Fibroblast of skin of left quadriceps (primary cell): ENCODE data around the gene TEX52.
"Not testable (repeated sequence)": the region's sequence is repeated elsewhere in the genome, so short reads cannot be mapped to it uniquely, and the experiment has no call there.

ENCODE experiments used
- DNase-seq, 2 experiments: peaks; one replicate each; pipeline ENCODE4 v3.0.0-alpha.2; 2013; ENCODE audit warnings: low read depth in 2 of 2

Gene TEX52

GRCh38 chr12:2864198-2864597 is 7.4 kb upstream of the TEX52 start:
- no peak for DNase-seq

- not testable (repeated sequence) for DNase-seq
These were observed 6.6 kb upstream of the TEX52 start for GRCh38 chr12:2863402-2863801.

- no peak for DNase-seq
These were observed 6.0 kb upstream of the TEX52 start for GRCh38 chr12:2862876-2863275.

- DNase-seq = no peak
These were observed 3.3 kb upstream of the TEX52 start for GRCh38 chr12:2860170-2860569.

- no peak for DNase-seq
These were observed 2.1 kb upstream of the TEX52 start for GRCh38 chr12:2858944-2859421.

- no peak for DNase-seq
These were observed 1.5 kb upstream of the TEX52 start for GRCh38 chr12:2858334-2858733.

GRCh38 chr12:2857576-2857975 is 737 bp upstream of the TEX52 start:
- no peak for DNase-seq

GRCh38 chr12:2856051-2856450 is 788 bp downstream of the TEX52 start:
- DNase-seq = no peak

- no peak for DNase-seq
These were observed 1.3 kb downstream of the TEX52 start for GRCh38 chr12:2855546-2855945.

GRCh38 chr12:2854669-2855453 is 2.0 kb downstream of the TEX52 start:
- no peak for DNase-seq

GRCh38 chr12:2853626-2854025 is 3.2 kb downstream of the TEX52 start:
- peak; percentile 58 to 61 for DNase-seq

GRCh38 chr12:2851931-2852330 is 4.9 kb downstream of the TEX52 start:
- no peak for DNase-seq

- DNase-seq = peak; percentile 33 to 39
These were observed 11.6 kb downstream of the TEX52 start for GRCh38 chr12:2845280-2845679.

GRCh38 chr12:2844786-2845185 is 12.1 kb downstream of the TEX52 start:
- no peak for DNase-seq

GRCh38 chr12:2842948-2843347 is 13.9 kb downstream of the TEX52 start:
- DNase-seq = no peak

GRCh38 chr12:2841056-2841650 is 15.7 kb downstream of the TEX52 start:
- no peak for DNase-seq

GRCh38 chr12:2836574-2836973 is 20.3 kb downstream of the TEX52 start:
- DNase-seq = no peak

GRCh38 chr12:2835691-2836403 is 21.0 kb downstream of the TEX52 start:
- no peak for DNase-seq

GRCh38 chr12:2834581-2835491 is 22.0 kb downstream of the TEX52 start, which contains the start of gene NRIP2:
Gene NRIP2, minus strand, starts transcription at chr12:2835035. Its CDS starts 52 bp downstream, at chr12:2834983.
- no peak for DNase-seq

GRCh38 chr12:2833810-2834209 is 23.0 kb downstream of the TEX52 start:
- no peak for DNase-seq

GRCh38 chr12:2833327-2833726 is 23.5 kb downstream of the TEX52 start:
- no peak for DNase-seq
